Transverse colon (tissue), 4 donors: ENCODE data around the gene TJP3. TPM values are rescaled to one million over a fixed set of nuclear protein-coding genes. Genes with fewer than 3 reads are reported as not detected.
A peak's percentile ranks its signal among the peaks of the same experiment; 100 is the strongest.

Experiments
- DNase-seq: peaks from one replicate; pipeline ENCODE4 v3.0.0-alpha.2; 2019
- H3K27ac ChIP-seq, 4 donors: fragments of 200-600 bp; sonication (generic); 2 replicates each; pipeline ENCODE4 v1.5.1; 2016 to 2018; ENCODE audit warnings: inconsistent platforms in 4 of 4
- H3K27me3 ChIP-seq: fragments of 200-600 bp; sonication (generic); 2 replicates; pipeline ENCODE4 v1.5.1; 2017; ENCODE audit warnings: inconsistent platforms
- H3K36me3 ChIP-seq, 4 donors: fragments of 200-600 bp; sonication (generic); 2 replicates each; pipeline ENCODE4 v1.5.1; 2017 to 2019; ENCODE audit warnings: inconsistent platforms in 4 of 4
- H3K4me1 ChIP-seq, 4 donors: fragments of 200-600 bp; sonication (generic); 2 replicates each; pipeline ENCODE4 v1.5.1; 2017 to 2020; ENCODE audit warnings: inconsistent platforms in 4 of 4
- H3K4me3 ChIP-seq, 4 donors: fragments of 200-600 bp; sonication (generic); 1 replicate in 1 of 4; 2 replicates in 3 of 4; pipeline versions ENCODE4 v1.5.1 to v1.6.1; 2017 to 2019; ENCODE audit warnings: inconsistent platforms in 4 of 4
- H3K9me3 ChIP-seq, 2 donors: fragments of 200-600 bp; sonication (generic); 2 replicates each; pipeline ENCODE4 v1.5.1; 2017 to 2019; ENCODE audit warnings: inconsistent platforms in 2 of 2
- CTCF ChIP-seq, 5 experiments: fragments of 200-600 bp in 3 of 5; fragments of 450-650 bp in 2 of 5; sonication (generic) in 3 of 5; IDR thresholded peaks; 1 replicate in 2 of 5; 2 replicates in 3 of 5; pipeline ENCODE4 v1.5.1; 2016 to 2017; ENCODE audit warnings: antibody characterized with exemption in 5 of 5, inconsistent platforms in 3 of 5, mild to moderate bottlenecking in 2 of 5, moderate library complexity in 1 of 5
- EP300 ChIP-seq: sonication (generic); formaldehyde crosslinking; IDR thresholded peaks from one replicate; pipeline ENCODE4 v1.6.1; 2017; ENCODE audit warnings: antibody characterized with exemption, low read depth
- POLR2A ChIP-seq: fragments of 450-650 bp; IDR thresholded peaks from one replicate; pipeline ENCODE4 v1.6.1; 2016; ENCODE audit warnings: antibody characterized with exemption, mild to moderate bottlenecking, moderate library complexity
- POLR2AphosphoS5 ChIP-seq, 3 donors: sonication (generic); formaldehyde crosslinking; IDR thresholded peaks; one replicate each; pipeline ENCODE4 v1.6.1; 2016; ENCODE audit warnings: antibody characterized with exemption in 3 of 3
- WGBS, 2 donors: methylation state at CpG; one replicate each; pipeline ENCODE4 v1.1.5; 2018; ENCODE audit warnings: low coverage in 1 of 2; 5-methylcytosine and 5-hydroxymethylcytosine counted together
- in situ Hi-C, 4 donors: fragments of 200-750 bp; cut with MboI; loops; one replicate each; pipeline versions ENCODE4 v1.15.0 to v1.15.1; 2017; ENCODE audit warnings: low sequenced_read_pairs in 3 of 4, low pct_ligation_motif_present in 1 of 4, low pct_unique_long_range_greater_than_20kb in 1 of 4
- intact Hi-C: fragments of 100-400 bp; cut with DNase I; formaldehyde crosslinking; loops from one replicate; pipeline ENCODE4 v1.15.1; 2023; ENCODE audit warnings: low total_unique reads
- total RNA-seq, 4 donors: library from RNA; depleted of rRNA; stranded (reverse); fragments of >200 nt; gene quantifications; one replicate each; pipeline ENCODE4 v1.1.0, GENCODE V29; 2016

The TJP3 gene
- total RNA-seq, 4 donors from 2014 or later: 234 to 894 (median 282) TPM

GRCh38 chr19:3785938-3786824, 78.0 kb downstream of the TJP3 start, which contains the start of gene MATK:
Gene MATK (minus strand): TSS chr19:3786381. CDS start chr19:3785135, 1,246 bp downstream.
- in situ Hi-C loops: no loop called here
- 10 to 60% methylated on average over 2 to 60 of the region's 101 CpGs for WGBS, 2 donors
- Histone ChIP-seq H3K36me3 (no peaks in the 10 kb centered on the region), H3K27ac (peak within 1 kb of the TSS in 1 of 4 donors; percentile 20), H3K9me3 (peaks cover 13 to 14% of the 10 kb centered on the region in 2 donors), H3K27me3 (peaks cover 40% of the 10 kb centered on the region), H3K4me1 (peaks cover 0 to 8% (median 0%) of the 10 kb centered on the region in 4 donors), H3K4me3 (peak within 1 kb of the TSS in 3 of 4 donors; percentile 4 to 36 (median 24))
- intact Hi-C loops: no loop called here
- TF ChIP-seq POLR2AphosphoS5 (IDR thresholded peaks at IDR 0.05) (no peak), EP300 (no peak), POLR2A (no peak), CTCF (IDR thresholded peaks at IDR 0.05) (no peak)
- DNase-seq: no peak

GRCh38 chr19:3788996-3789778, 81.0 kb downstream of the TJP3 start:
- TF ChIP-seq CTCF (IDR thresholded peaks at IDR 0.05) (no peak), EP300 (no peak), POLR2AphosphoS5 (IDR thresholded peaks at IDR 0.05) (no peak), POLR2A (no peak)
- intact Hi-C loops (no loop called here), in situ Hi-C loops (no loop called here)
- peaks cover 35% of the 10 kb centered on the region for H3K27me3 ChIP-seq
- H3K36me3 ChIP-seq: no peaks in the 10 kb centered on the region
- no peaks in the 10 kb centered on the region for H3K9me3 ChIP-seq
- WGBS, 2 donors: 44% methylated on average over 11 to 16 of the region's 16 CpGs
- no peak overlapping the region for H3K4me3 ChIP-seq
- H3K27ac ChIP-seq: no peak overlapping the region
- DNase-seq: no peak
- H3K4me1 ChIP-seq: peaks cover 0 to 8% (median 0%) of the 10 kb centered on the region in 4 donors

GRCh38 chr19:3790209-3790734, 82.1 kb downstream of the TJP3 start:
- intact Hi-C loops (no loop called here), in situ Hi-C loops (no loop called here)
- WGBS, 2 donors: 69 to 88% methylated on average over 3 to 6 of the region's 6 CpGs
- DNase-seq: no peak
- no peaks in the 10 kb centered on the region for H3K36me3 ChIP-seq
- H3K4me1 ChIP-seq: peaks cover 0 to 6% (median 0%) of the 10 kb centered on the region in 4 donors
- no peaks in the 10 kb centered on the region for H3K9me3 ChIP-seq
- TF ChIP-seq POLR2A (no peak), CTCF (IDR thresholded peaks at IDR 0.05) (no peak), EP300 (no peak)
- peaks cover 24% of the 10 kb centered on the region for H3K27me3 ChIP-seq
- H3K27ac ChIP-seq: no peak overlapping the region
- H3K4me3 ChIP-seq: no peak overlapping the region

- Histone ChIP-seq H3K27me3 (peaks cover 18% of the 10 kb centered on the region), H3K4me3 (no peak overlapping the region), H3K27ac (no peak overlapping the region), H3K36me3 (no peaks in the 10 kb centered on the region), H3K9me3 (no peaks in the 10 kb centered on the region), H3K4me1 (peaks cover 0 to 1% (median 0%) of the 10 kb centered on the region in 4 donors)
- 79% methylated on average over 7 of the region's 7 CpGs; no CpG with 5 or more reads in 1 of the 2 donors for WGBS, 2 donors
- in situ Hi-C loops: no loop called here
- DNase-seq: no peak
- no peak for TF ChIP-seq CTCF (IDR thresholded peaks at IDR 0.05)
- no peak for TF ChIP-seq EP300
- TF ChIP-seq POLR2A: no peak
- no peak for TF ChIP-seq POLR2AphosphoS5 (IDR thresholded peaks at IDR 0.05)
- intact Hi-C loops: no loop called here
Observed at GRCh38 chr19:3790941-3791340, 82.8 kb downstream of the TJP3 start.
